Hepatocyte (in vitro differentiated cells): ENCODE measurements around the gene SPSB3. TPM values are rescaled to one million over a fixed set of nuclear protein-coding genes. Genes with fewer than 3 reads are reported as not detected.

ENCODE experiments used
- DNase-seq: peaks from one replicate; pipeline ENCODE4 v3.0.0-alpha.2; 2016; ENCODE audit warnings: low spot score
- H2AFZ ChIP-seq: fragments of 200-600 bp; sonication (generic); 2 replicates; pipeline ENCODE4 v1.6.0; 2016; ENCODE audit warnings: antibody characterized with exemption, mild to moderate bottlenecking
- H3K27ac ChIP-seq: fragments of 200-600 bp; sonication (generic); 2 replicates; pipeline ENCODE4 v1.5.1; 2016; ENCODE audit warnings: mild to moderate bottlenecking
- H3K27me3 ChIP-seq: fragments of 200-600 bp; sonication (generic); 2 replicates; pipeline ENCODE4 v1.6.1; 2016
- H3K36me3 ChIP-seq: fragments of 200-600 bp; sonication (generic); replicated peaks from 2 replicates; pipeline ENCODE4 v1.5.1; 2016; ENCODE audit warnings: low read depth; ENCODE audit not compliant: insufficient read depth
- H3K4me1 ChIP-seq: fragments of 200-600 bp; sonication (generic); 2 replicates; pipeline ENCODE4 v1.5.1; 2016; ENCODE audit warnings: mild to moderate bottlenecking, moderate library complexity; ENCODE audit not compliant: insufficient read depth
- H3K4me2 ChIP-seq: fragments of 200-600 bp; sonication (generic); 2 replicates; pipeline ENCODE4 v1.6.0; 2016
- H3K4me3 ChIP-seq: fragments of 200-600 bp; sonication (generic); 2 replicates; pipeline ENCODE4 v1.5.1; 2016; ENCODE audit warnings: mild to moderate bottlenecking
- H3K79me2 ChIP-seq: fragments of 200-600 bp; sonication (generic); 2 replicates; pipeline ENCODE4 v1.6.0; 2017; ENCODE audit warnings: mild to moderate bottlenecking
- H3K9me2 ChIP-seq: fragments of 200-600 bp; sonication (generic); replicated peaks from 2 replicates; pipeline ENCODE4 v1.6.0; 2017; ENCODE audit warnings: mild to moderate bottlenecking; ENCODE audit not compliant: insufficient read depth
- H3K9me3 ChIP-seq: fragments of 200-600 bp; sonication (generic); 2 replicates; pipeline ENCODE4 v1.5.1; 2016; ENCODE audit warnings: low read depth, mild to moderate bottlenecking
- H4K20me1 ChIP-seq: fragments of 200-600 bp; sonication (generic); 2 replicates; pipeline ENCODE4 v1.6.0; 2016; ENCODE audit warnings: mild to moderate bottlenecking; ENCODE audit not compliant: insufficient read depth, poor library complexity, severe bottlenecking
- EZH2 ChIP-seq: fragments of 200-600 bp; sonication (generic); IDR thresholded peaks from 2 replicates; pipeline ENCODE4 v1.6.1; 2016; ENCODE audit warnings: antibody characterized with exemption, mild to moderate bottlenecking, borderline replicate concordance
- EZH2phosphoT487 ChIP-seq: fragments of 200-600 bp; sonication (generic); IDR thresholded peaks from one replicate; pipeline ENCODE4 v1.6.1; 2018; ENCODE audit warnings: antibody characterized with exemption, mild to moderate bottlenecking, low read depth, moderate library complexity; ENCODE audit not compliant: unreplicated experiment, severe bottlenecking
- WGBS: methylation state at CpG from one replicate; pipeline ENCODE4 v1.1.6; 2016; ENCODE audit warnings: low lambda C conversion rate; ENCODE audit errors: missing lambda C conversion rate; 5-methylcytosine and 5-hydroxymethylcytosine counted together
- polyA plus RNA-seq: library from polyadenylated mRNA; unstranded; fragments of >200 nt; fragmentation: Nextera tagmentation; extraction: Ambion mirVana; gene quantifications from 2 replicates; pipeline ENCODE4 v1.2.1, GENCODE V29; 2016
- total RNA-seq: library from RNA; depleted of rRNA; stranded (reverse); fragments of >200 nt; gene quantifications from 2 replicates; pipeline ENCODE4 v1.2.3, GENCODE V29; 2014
- TF ChIP-seq, protein P1 (sequence below): fragments of 200-600 bp; sonication (generic); IDR thresholded peaks from 2 replicates; pipeline ENCODE4 v1.5.1; 2016; ENCODE audit warnings: antibody characterized with exemption, mild to moderate bottlenecking; ENCODE audit not compliant: poor library complexity

SPSB3 gene
- total and polyA plus RNA-seq, 2 experiments from 2014 or later: 38.8 to 64.6 TPM

DNA sequence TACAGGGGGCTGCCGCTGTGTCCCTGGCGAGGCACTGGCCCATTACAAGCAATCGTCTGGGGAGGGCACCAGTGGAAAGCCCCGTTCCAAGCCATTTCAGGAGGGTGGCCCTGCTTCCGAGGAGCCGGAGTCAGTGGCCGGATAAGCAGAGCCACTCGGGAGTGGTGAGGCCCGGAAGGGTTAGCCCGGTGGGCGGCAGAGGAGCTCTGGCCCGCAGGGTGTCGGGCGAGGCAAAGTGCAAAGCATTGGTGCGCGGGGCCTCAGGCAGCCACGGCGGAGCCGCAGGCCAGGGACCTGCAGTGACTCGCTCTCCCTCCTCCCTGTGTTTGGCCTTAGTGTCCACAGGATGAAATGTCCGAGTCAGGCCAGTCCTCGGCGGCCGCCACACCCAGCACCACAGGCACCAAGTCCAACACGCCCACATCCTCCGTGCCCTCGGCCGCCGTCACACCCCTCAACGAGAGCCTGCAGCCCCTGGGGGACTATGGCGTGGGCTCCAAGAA, 35.6 kb downstream of the SPSB3 start:
- H3K4me1 ChIP-seq: no peaks in the 10 kb centered on the region
- TF ChIP-seq EZH2 (no peak), EZH2phosphoT487 (no peak)
- TF ChIP-seq, protein P1, sequence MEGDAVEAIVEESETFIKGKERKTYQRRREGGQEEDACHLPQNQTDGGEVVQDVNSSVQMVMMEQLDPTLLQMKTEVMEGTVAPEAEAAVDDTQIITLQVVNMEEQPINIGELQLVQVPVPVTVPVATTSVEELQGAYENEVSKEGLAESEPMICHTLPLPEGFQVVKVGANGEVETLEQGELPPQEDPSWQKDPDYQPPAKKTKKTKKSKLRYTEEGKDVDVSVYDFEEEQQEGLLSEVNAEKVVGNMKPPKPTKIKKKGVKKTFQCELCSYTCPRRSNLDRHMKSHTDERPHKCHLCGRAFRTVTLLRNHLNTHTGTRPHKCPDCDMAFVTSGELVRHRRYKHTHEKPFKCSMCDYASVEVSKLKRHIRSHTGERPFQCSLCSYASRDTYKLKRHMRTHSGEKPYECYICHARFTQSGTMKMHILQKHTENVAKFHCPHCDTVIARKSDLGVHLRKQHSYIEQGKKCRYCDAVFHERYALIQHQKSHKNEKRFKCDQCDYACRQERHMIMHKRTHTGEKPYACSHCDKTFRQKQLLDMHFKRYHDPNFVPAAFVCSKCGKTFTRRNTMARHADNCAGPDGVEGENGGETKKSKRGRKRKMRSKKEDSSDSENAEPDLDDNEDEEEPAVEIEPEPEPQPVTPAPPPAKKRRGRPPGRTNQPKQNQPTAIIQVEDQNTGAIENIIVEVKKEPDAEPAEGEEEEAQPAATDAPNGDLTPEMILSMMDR: no peak
- no peaks in the 10 kb centered on the region for H3K79me2 ChIP-seq
- no peaks in the 10 kb centered on the region for H3K27me3 ChIP-seq
- H3K27ac ChIP-seq: no peak overlapping the region
- H2AFZ ChIP-seq: no peak overlapping the region
- H3K4me3 ChIP-seq: no peak overlapping the region
- H3K9me2 ChIP-seq: no peaks in the 10 kb centered on the region
- DNase-seq: no peak
- H3K4me2 ChIP-seq: no peak overlapping the region
- no peaks in the 10 kb centered on the region for H4K20me1 ChIP-seq
- WGBS: 95% methylated on average over 31 of the region's 31 CpGs
- H3K36me3 ChIP-seq: no peaks in the 10 kb centered on the region
- no peaks in the 10 kb centered on the region for H3K9me3 ChIP-seq

DNA sequence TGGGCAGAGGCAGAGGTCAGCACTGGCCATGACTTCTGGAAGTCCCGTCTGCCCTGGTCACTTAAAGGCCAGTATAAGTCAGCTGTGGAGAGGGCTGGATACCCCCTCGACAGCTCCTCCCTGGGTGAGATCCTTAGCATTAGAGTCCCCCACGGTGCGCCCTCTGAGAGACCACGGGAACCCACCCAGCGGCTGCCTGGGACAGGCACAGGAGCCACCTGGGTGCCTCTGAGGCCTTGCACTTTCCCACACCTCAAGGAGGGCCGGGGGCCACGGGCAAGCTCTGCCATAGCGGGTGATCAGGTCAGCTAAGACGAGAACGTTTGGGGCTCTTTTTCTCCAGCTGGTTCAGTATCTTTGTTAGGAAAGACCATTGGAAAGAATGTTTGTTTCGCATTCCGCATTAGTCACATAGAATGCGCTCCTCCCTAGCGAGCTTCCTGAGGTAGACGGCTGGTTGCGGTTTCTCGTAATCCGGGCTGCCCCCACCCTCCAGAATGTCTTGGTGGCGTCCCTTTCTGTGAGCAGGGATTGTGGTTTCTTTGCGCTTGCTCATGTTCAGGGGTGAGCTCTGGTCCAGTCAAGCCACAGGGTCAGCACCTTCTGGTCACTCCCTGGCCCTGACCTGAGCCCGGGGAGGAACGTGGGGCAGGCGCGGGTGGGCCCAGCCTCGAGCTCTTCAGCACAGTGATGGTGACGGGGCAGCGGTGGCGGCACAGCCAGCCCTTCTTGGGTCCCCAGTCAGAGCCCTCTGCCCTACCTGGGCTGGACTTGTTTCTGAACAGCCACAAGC, 36.3 kb downstream of the SPSB3 start:
- Histone ChIP-seq H4K20me1 (no peaks in the 10 kb centered on the region), H3K27ac (peak overlapping the region; percentile 46), H3K79me2 (no peaks in the 10 kb centered on the region), H3K4me2 (no peak overlapping the region), H3K4me3 (no peak overlapping the region), H2AFZ (no peak overlapping the region), H3K36me3 (no peaks in the 10 kb centered on the region), H3K9me2 (no peaks in the 10 kb centered on the region), H3K4me1 (no peaks in the 10 kb centered on the region), H3K9me3 (no peaks in the 10 kb centered on the region), H3K27me3 (no peaks in the 10 kb centered on the region)
- DNase-seq: no peak
- TF ChIP-seq, protein P1: no peak
- WGBS: 94% methylated on average over 29 of the region's 29 CpGs

GRCh38 chr16:1745181-1745899, 37.0 kb downstream of the SPSB3 start:
- no peaks in the 10 kb centered on the region for H3K4me1 ChIP-seq
- H4K20me1 ChIP-seq: no peaks in the 10 kb centered on the region
- DNase-seq: no peak
- H3K79me2 ChIP-seq: no peaks in the 10 kb centered on the region
- peak overlapping the region; percentile 46 for H3K27ac ChIP-seq
- TF ChIP-seq, protein P1: no peak
- TF ChIP-seq EZH2 (no peak), EZH2phosphoT487 (no peak)
- H3K4me2 ChIP-seq: no peak overlapping the region
- H3K4me3 ChIP-seq: no peak overlapping the region
- no peaks in the 10 kb centered on the region for H3K9me2 ChIP-seq
- 83% methylated on average over 25 of the region's 25 CpGs for WGBS
- H2AFZ ChIP-seq: no peak overlapping the region
- no peaks in the 10 kb centered on the region for H3K36me3 ChIP-seq
- H3K9me3 ChIP-seq: no peaks in the 10 kb centered on the region
- H3K27me3 ChIP-seq: no peaks in the 10 kb centered on the region
